ENCODE data around the gene CAMSAP1.

The CAMSAP1 gene

GRCh38 chr9:135933114-135933513, 25.8 kb upstream of the CAMSAP1 start:
- TF ChIP-seq CTCF (IDR thresholded peaks at IDR 0.05; ENCODE audit: low read depth, low read length, missing control alignments), result no peak
- no peak for DNase-seq (ENCODE audit: extremely low read depth, low read depth)
- no peak overlapping the region for H3K4me3 ChIP-seq (replicated peaks; ENCODE audit: low read depth, low read length)

- no peak for DNase-seq (ENCODE audit: extremely low read depth, low read depth)
- TF ChIP-seq CTCF (IDR thresholded peaks at IDR 0.05; ENCODE audit: low read depth, low read length, missing control alignments), result no peak
- H3K4me3 ChIP-seq (replicated peaks; ENCODE audit: low read depth, low read length), result no peak overlapping the region
Observed at GRCh38 chr9:135932656-135933055, 25.3 kb upstream of the CAMSAP1 start.

- no peak for DNase-seq (ENCODE audit: extremely low read depth, low read depth)
- H3K4me3 ChIP-seq (replicated peaks; ENCODE audit: low read depth, low read length), result no peak overlapping the region
- no peak for TF ChIP-seq CTCF (IDR thresholded peaks at IDR 0.05; ENCODE audit: low read depth, low read length, missing control alignments)
Observed at GRCh38 chr9:135931349-135931820, 24.0 kb upstream of the CAMSAP1 start.

- no peak overlapping the region for H3K4me3 ChIP-seq (replicated peaks; ENCODE audit: low read depth, low read length)
- no peak for DNase-seq (ENCODE audit: extremely low read depth, low read depth)
- TF ChIP-seq CTCF (IDR thresholded peaks at IDR 0.05; ENCODE audit: low read depth, low read length, missing control alignments), result no peak
Observed at GRCh38 chr9:135930446-135931345, 23.4 kb upstream of the CAMSAP1 start.

GRCh38 chr9:135929656-135930445, 22.5 kb upstream of the CAMSAP1 start:
- H3K4me3 ChIP-seq (replicated peaks; ENCODE audit: low read depth, low read length), result no peak overlapping the region
- no peak for DNase-seq (ENCODE audit: extremely low read depth, low read depth)
- TF ChIP-seq CTCF (IDR thresholded peaks at IDR 0.05; ENCODE audit: low read depth, low read length, missing control alignments), result no peak

- no peak overlapping the region for H3K4me3 ChIP-seq (replicated peaks; ENCODE audit: low read depth, low read length)
- TF ChIP-seq CTCF (IDR thresholded peaks at IDR 0.05; ENCODE audit: low read depth, low read length, missing control alignments), result no peak
- DNase-seq (ENCODE audit: extremely low read depth, low read depth), result no peak
Observed at GRCh38 chr9:135928731-135929655, 21.6 kb upstream of the CAMSAP1 start.

All from HFF-Myc (cell line).